HEK293 (cell line): ENCODE results near the gene INTS1.

ENCODE experiments used
- CTCF ChIA-PET: fragments of 350-600 bp; formaldehyde crosslinking; extraction: SDS; loops from one replicate; lab custom pipeline; 2021; ENCODE audit warnings: antibody characterized with exemption; lab: Yijun Ruan, JAX
- POLR2A ChIA-PET: fragments of 300-600 bp; formaldehyde crosslinking; extraction: SDS; loops from one replicate; lab custom pipeline; 2020; ENCODE audit warnings: antibody characterized with exemption, inconsistent platforms; lab: Yijun Ruan, JAX
- H3K27ac ChIP-seq: fragments of 200-500 bp; sonication (Bioruptor generic); 2 replicates; pipeline ENCODE4 v1.5.1; 2014; ENCODE audit warnings: low read depth, low read length, control low read depth, inconsistent platforms; ENCODE audit errors: extremely low read depth
- H3K36me3 ChIP-seq, 2 experiments: fragments of 200-500 bp in 1 of 2; sonication (Bioruptor generic) in 1 of 2; 1 replicate in 1 of 2; 2 replicates in 1 of 2; pipeline ENCODE4 v1.5.1; 2014 to 2017; ENCODE audit warnings: inconsistent platforms in 2 of 2, low read length in 2 of 2; ENCODE audit not compliant: control insufficient read depth in 2 of 2, insufficient read depth in 1 of 2
- H3K4me1 ChIP-seq: fragments of 200-500 bp; sonication (Bioruptor generic); 2 replicates; pipeline ENCODE4 v1.5.1; 2014; ENCODE audit warnings: mild to moderate bottlenecking, low read length, inconsistent platforms; ENCODE audit not compliant: control insufficient read depth, insufficient read depth
- H3K4me3 ChIP-seq: 2 replicates; pipeline ENCODE4 v1.5.1; 2011; ENCODE audit warnings: low read depth, mild to moderate bottlenecking, control low read depth, low read length, moderate library complexity
- H3K9me3 ChIP-seq: fragments of 200-500 bp; sonication (Bioruptor generic); 2 replicates; pipeline ENCODE4 v1.5.1; 2014; ENCODE audit warnings: low read depth, low read length, inconsistent platforms; ENCODE audit not compliant: control insufficient read depth, insufficient read depth
- GLIS2 ChIP-seq: fragments of 450-650 bp; formaldehyde crosslinking; IDR thresholded peaks from 2 replicates; pipeline ENCODE4 v1.5.1; 2016; ENCODE audit warnings: missing biosample characterization, missing genetic modification characterization
- SETDB1 ChIP-seq: IDR thresholded peaks from one replicate; pipeline ENCODE4 v1.6.1; 2017; ENCODE audit warnings: mild to moderate bottlenecking, low read length, moderate library complexity, mixed read lengths; ENCODE audit not compliant: insufficient read length
- YY1 ChIP-seq: fragments of 450-650 bp; formaldehyde crosslinking; IDR thresholded peaks from 2 replicates; pipeline ENCODE4 v1.5.1; 2018; ENCODE audit warnings: missing biosample characterization, missing genetic modification characterization
- ZBTB21 ChIP-seq: fragments of 450-650 bp; formaldehyde crosslinking; IDR thresholded peaks from 2 replicates; pipeline ENCODE4 v1.5.1; 2017; ENCODE audit warnings: missing biosample characterization, missing genetic modification characterization
- ZFP3 ChIP-seq: fragments of 450-650 bp; formaldehyde crosslinking; IDR thresholded peaks from 2 replicates; pipeline ENCODE4 v1.5.1; 2016; ENCODE audit warnings: low read depth, missing biosample characterization, missing genetic modification characterization
- ZFP41 ChIP-seq: fragments of 450-650 bp; formaldehyde crosslinking; IDR thresholded peaks from 2 replicates; pipeline ENCODE4 v1.5.1; 2016; ENCODE audit warnings: missing biosample characterization, missing genetic modification characterization, borderline replicate concordance
- ZNF16 ChIP-seq: fragments of 450-650 bp; formaldehyde crosslinking; IDR thresholded peaks from 2 replicates; pipeline ENCODE4 v1.5.1; 2016; ENCODE audit warnings: low read depth, missing biosample characterization, missing genetic modification characterization
- ZNF175 ChIP-seq: fragments of 450-650 bp; formaldehyde crosslinking; IDR thresholded peaks from 2 replicates; pipeline ENCODE4 v1.5.1; 2016; ENCODE audit warnings: missing biosample characterization, missing genetic modification characterization
- ZNF24 ChIP-seq: fragments of 450-650 bp; formaldehyde crosslinking; IDR thresholded peaks from 2 replicates; pipeline ENCODE4 v1.5.1; 2016; ENCODE audit warnings: missing biosample characterization, missing genetic modification characterization
- ZNF302 ChIP-seq: fragments of 450-650 bp; formaldehyde crosslinking; IDR thresholded peaks from 2 replicates; pipeline ENCODE4 v1.5.1; 2016; ENCODE audit warnings: missing biosample characterization, missing genetic modification characterization, low read depth
- ZNF341 ChIP-seq: fragments of 450-650 bp; formaldehyde crosslinking; IDR thresholded peaks from 2 replicates; pipeline ENCODE4; 2016; ENCODE audit warnings: low read depth, missing biosample characterization, missing genetic modification characterization
- ZNF501 ChIP-seq: fragments of 450-650 bp; formaldehyde crosslinking; IDR thresholded peaks from 2 replicates; pipeline ENCODE4 v1.5.1; 2016; ENCODE audit warnings: missing biosample characterization, missing genetic modification characterization
- ZNF585B ChIP-seq: fragments of 450-650 bp; formaldehyde crosslinking; IDR thresholded peaks from 2 replicates; pipeline ENCODE4 v1.5.1; 2016; ENCODE audit warnings: missing biosample characterization, missing genetic modification characterization
- ZNF654 ChIP-seq: fragments of 450-650 bp; formaldehyde crosslinking; IDR thresholded peaks from 2 replicates; pipeline ENCODE4 v1.5.1; 2016; ENCODE audit warnings: low read depth, missing biosample characterization, missing genetic modification characterization
- ZNF670 ChIP-seq: fragments of 450-650 bp; formaldehyde crosslinking; IDR thresholded peaks from 2 replicates; pipeline ENCODE4 v1.5.1; 2016; ENCODE audit warnings: missing biosample characterization, missing genetic modification characterization, low read depth
- ZNF837 ChIP-seq: fragments of 450-650 bp; formaldehyde crosslinking; IDR thresholded peaks from 2 replicates; pipeline ENCODE4 v1.5.1; 2016; ENCODE audit warnings: missing biosample characterization, missing genetic modification characterization
- TF ChIP-seq, protein P1 (sequence below): fragments of 450-650 bp; formaldehyde crosslinking; IDR thresholded peaks from 2 replicates; pipeline ENCODE4 v1.5.1; 2017; ENCODE audit warnings: missing biosample characterization, missing genetic modification characterization
- TF ChIP-seq, protein P2 (sequence below): fragments of 450-650 bp; formaldehyde crosslinking; IDR thresholded peaks from 2 replicates; pipeline ENCODE4 v1.5.1; 2017; ENCODE audit warnings: missing biosample characterization, missing genetic modification characterization
- TF ChIP-seq, protein P3 (sequence below): fragments of 450-650 bp; formaldehyde crosslinking; IDR thresholded peaks from 2 replicates; pipeline ENCODE4 v1.5.1; 2016; ENCODE audit warnings: missing biosample characterization, missing genetic modification characterization, borderline replicate concordance
- TF ChIP-seq, protein P4 (sequence below): fragments of 450-650 bp; formaldehyde crosslinking; optimal IDR thresholded peaks from 2 replicates; pipeline ENCODE3; 2016; ENCODE audit warnings: missing biosample characterization, mild to moderate bottlenecking, missing genetic modification characterization
- TF ChIP-seq, protein P5 (sequence below): fragments of 450-650 bp; IDR thresholded peaks from 2 replicates; pipeline ENCODE4 v1.5.1; 2018; ENCODE audit warnings: missing biosample characterization, mild to moderate bottlenecking, missing genetic modification characterization

The INTS1 gene

DNA sequence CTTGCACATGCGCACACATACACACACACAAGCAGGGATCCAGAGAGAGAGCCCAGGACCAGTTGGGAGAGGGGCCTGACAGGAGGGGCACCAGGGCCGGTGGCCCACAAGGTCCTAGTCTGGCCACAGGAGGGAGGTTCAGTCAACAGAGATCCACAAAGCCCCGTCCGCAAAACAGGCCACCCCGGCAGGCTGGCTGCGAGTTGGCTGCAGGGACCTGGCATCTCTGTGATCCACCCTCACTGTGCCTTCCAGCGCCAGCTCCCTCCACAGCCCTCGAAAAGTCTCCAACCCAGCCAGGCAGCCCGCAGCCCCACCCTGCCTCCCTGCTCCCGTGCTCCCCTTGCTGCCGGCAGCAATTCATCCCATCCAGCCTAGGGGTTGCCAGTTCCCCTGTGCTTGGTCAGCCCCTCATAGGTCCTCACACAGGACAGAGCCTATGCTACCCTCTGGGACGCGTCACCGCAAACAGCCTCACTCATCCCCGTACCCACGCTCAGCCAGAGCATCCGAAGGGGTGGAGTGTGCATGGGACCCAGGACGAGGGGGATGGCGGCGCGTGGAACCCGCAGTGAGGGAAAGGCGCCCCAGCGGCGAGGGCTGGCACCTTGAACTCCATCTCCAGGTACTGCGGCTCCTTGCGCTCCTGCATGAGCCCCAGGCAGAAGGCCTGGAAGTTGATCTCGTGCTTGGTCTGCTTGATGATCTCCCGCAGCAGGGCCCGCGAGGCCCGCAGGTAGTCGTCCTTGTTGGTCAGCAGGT lies 7.5 kb downstream of the INTS1 start (continued):
- TF ChIP-seq, protein P1, sequence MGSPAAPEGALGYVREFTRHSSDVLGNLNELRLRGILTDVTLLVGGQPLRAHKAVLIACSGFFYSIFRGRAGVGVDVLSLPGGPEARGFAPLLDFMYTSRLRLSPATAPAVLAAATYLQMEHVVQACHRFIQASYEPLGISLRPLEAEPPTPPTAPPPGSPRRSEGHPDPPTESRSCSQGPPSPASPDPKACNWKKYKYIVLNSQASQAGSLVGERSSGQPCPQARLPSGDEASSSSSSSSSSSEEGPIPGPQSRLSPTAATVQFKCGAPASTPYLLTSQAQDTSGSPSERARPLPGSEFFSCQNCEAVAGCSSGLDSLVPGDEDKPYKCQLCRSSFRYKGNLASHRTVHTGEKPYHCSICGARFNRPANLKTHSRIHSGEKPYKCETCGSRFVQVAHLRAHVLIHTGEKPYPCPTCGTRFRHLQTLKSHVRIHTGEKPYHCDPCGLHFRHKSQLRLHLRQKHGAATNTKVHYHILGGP (tag by site-specific recombination): no peak
- TF ChIP-seq ZNF585B (tag by site-specific recombination): no peak
- TF ChIP-seq ZNF837 (tag by site-specific recombination): no peak
- no peak for TF ChIP-seq ZNF670 (tag by site-specific recombination)
- TF ChIP-seq ZNF302: no peak
- no peak for TF ChIP-seq ZNF16
- TF ChIP-seq, protein P2, sequence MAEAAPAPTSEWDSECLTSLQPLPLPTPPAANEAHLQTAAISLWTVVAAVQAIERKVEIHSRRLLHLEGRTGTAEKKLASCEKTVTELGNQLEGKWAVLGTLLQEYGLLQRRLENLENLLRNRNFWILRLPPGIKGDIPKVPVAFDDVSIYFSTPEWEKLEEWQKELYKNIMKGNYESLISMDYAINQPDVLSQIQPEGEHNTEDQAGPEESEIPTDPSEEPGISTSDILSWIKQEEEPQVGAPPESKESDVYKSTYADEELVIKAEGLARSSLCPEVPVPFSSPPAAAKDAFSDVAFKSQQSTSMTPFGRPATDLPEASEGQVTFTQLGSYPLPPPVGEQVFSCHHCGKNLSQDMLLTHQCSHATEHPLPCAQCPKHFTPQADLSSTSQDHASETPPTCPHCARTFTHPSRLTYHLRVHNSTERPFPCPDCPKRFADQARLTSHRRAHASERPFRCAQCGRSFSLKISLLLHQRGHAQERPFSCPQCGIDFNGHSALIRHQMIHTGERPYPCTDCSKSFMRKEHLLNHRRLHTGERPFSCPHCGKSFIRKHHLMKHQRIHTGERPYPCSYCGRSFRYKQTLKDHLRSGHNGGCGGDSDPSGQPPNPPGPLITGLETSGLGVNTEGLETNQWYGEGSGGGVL: no peak
- TF ChIP-seq, all 188 proteins: peak for 0

DNA sequence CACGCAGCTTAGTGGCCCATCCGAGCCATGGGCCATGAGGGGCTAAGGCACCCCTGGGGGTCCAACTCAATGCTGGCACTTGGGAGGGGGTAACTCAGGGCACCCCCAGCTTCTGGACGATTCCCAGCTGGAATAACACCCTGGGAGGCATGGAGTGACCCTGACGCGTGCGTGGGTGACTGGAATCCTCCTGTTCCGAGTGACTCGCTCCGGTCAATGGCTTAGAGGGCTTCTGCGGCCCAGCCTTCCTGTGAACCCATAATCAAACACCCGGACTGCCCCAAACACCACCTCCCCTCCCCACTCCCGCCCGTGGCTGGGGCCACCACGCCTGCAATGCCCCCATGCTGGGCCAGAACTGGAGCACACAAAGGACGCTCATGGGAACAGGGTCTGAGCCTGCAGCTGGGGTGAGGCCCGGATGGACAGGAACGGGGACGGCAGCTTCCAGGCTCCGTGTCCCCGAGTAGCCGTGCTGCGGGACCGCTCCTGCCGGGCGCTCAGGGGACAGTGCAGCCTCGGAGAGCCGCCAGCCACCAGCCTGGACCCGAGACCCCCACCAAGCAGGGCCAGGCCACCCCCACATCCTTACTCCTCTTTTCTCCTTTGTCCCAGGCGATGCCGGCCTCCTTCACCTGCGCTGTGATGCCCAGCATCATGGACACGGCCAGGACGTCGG lies 8.5 kb downstream of the INTS1 start:
- Histone ChIP-seq H3K27ac (no peak overlapping the region), H3K4me1 (no peaks in the 10 kb centered on the region), H3K36me3 (peaks cover 3 to 76% of the 10 kb centered on the region in 2 experiments; a peak in 2 of 3 replicates), H3K9me3 (no peaks in the 10 kb centered on the region), H3K4me3 (no peak overlapping the region)
- CTCF ChIA-PET: no interaction called here
- POLR2A ChIA-PET: no interaction called here
- no peak for TF ChIP-seq ZBTB21 (tag by site-specific recombination)
- 0 out of 2 replicates have a peak, but pooled peaks have one; percentile 23 for TF ChIP-seq GLIS2 (tag by site-specific recombination)
- no peak for TF ChIP-seq ZNF341 (tag by site-specific recombination)
- no peak for TF ChIP-seq ZNF175
- no peak for TF ChIP-seq ZNF654 (tag by site-specific recombination)

DNA sequence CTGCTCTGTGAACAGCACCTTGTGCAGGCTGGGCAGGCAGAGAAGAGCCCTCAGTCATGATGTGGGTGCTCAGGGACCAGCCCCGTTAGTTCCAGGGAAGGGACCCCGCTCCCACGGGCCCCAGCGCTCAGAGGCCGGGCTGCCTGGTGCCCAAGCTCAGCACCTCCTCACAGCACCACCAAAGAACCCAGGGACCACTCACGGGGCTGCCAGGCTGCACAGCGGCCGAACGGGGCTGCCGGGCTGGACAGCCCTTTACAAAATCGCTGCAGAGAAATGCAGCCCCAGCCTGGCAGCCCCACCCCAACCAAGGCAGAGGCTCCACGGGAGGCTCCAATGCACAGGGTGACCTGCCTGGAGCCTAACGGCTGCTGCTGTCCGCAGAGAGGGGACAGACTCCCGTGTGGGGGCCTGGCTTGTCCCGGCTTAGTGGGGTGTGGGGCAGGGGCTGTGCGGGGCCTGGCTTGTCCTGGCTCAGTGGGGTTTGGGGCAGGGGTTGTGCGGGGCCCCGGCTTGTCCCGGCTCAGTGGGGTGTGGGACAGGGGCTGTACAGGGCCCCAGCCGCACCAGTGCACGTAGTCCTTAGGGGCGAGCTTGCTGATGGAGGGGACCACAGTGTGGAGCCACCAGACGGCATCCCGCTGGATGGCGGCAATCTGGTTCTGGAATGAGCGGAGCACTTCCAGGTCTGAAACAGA lies 9.2 kb downstream of the INTS1 start:
- Histone ChIP-seq H3K4me3 (no peak overlapping the region), H3K36me3 (peaks cover 0 to 76% of the 10 kb centered on the region in 2 experiments; a peak in 2 of 3 replicates), H3K9me3 (no peaks in the 10 kb centered on the region), H3K4me1 (no peaks in the 10 kb centered on the region), H3K27ac (no peak overlapping the region)
- CTCF ChIA-PET: no interaction called here
- POLR2A ChIA-PET: no interaction called here
- TF ChIP-seq ZNF24 (tag by site-specific recombination) (no peak), ZFP3 (tag by site-specific recombination) (no peak), ZNF501 (tag by site-specific recombination) (no peak), YY1 (no peak), ZFP41 (no peak), SETDB1 (no peak)
- TF ChIP-seq, protein P3, sequence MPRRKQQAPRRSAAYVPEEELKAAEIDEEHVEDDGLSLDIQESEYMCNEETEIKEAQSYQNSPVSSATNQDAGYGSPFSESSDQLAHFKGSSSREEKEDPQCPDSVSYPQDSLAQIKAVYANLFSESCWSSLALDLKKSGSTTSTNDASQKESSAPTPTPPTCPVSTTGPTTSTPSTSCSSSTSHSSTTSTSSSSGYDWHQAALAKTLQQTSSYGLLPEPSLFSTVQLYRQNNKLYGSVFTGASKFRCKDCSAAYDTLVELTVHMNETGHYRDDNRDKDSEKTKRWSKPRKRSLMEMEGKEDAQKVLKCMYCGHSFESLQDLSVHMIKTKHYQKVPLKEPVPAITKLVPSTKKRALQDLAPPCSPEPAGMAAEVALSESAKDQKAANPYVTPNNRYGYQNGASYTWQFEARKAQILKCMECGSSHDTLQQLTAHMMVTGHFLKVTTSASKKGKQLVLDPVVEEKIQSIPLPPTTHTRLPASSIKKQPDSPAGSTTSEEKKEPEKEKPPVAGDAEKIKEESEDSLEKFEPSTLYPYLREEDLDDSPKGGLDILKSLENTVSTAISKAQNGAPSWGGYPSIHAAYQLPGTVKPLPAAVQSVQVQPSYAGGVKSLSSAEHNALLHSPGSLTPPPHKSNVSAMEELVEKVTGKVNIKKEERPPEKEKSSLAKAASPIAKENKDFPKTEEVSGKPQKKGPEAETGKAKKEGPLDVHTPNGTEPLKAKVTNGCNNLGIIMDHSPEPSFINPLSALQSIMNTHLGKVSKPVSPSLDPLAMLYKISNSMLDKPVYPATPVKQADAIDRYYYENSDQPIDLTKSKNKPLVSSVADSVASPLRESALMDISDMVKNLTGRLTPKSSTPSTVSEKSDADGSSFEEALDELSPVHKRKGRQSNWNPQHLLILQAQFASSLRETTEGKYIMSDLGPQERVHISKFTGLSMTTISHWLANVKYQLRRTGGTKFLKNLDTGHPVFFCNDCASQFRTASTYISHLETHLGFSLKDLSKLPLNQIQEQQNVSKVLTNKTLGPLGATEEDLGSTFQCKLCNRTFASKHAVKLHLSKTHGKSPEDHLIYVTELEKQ (tag by site-specific recombination): no peak
- TF ChIP-seq, protein P4, sequence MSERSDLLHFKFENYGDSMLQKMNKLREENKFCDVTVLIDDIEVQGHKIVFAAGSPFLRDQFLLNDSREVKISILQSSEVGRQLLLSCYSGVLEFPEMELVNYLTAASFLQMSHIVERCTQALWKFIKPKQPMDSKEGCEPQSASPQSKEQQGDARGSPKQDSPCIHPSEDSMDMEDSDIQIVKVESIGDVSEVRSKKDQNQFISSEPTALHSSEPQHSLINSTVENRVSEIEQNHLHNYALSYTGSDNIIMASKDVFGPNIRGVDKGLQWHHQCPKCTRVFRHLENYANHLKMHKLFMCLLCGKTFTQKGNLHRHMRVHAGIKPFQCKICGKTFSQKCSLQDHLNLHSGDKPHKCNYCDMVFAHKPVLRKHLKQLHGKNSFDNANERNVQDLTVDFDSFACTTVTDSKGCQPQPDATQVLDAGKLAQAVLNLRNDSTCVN: no peak
- TF ChIP-seq, protein P5, sequence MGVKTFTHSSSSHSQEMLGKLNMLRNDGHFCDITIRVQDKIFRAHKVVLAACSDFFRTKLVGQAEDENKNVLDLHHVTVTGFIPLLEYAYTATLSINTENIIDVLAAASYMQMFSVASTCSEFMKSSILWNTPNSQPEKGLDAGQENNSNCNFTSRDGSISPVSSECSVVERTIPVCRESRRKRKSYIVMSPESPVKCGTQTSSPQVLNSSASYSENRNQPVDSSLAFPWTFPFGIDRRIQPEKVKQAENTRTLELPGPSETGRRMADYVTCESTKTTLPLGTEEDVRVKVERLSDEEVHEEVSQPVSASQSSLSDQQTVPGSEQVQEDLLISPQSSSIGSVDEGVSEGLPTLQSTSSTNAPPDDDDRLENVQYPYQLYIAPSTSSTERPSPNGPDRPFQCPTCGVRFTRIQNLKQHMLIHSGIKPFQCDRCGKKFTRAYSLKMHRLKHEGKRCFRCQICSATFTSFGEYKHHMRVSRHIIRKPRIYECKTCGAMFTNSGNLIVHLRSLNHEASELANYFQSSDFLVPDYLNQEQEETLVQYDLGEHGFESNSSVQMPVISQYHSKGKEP (tag by site-specific recombination): no peak
